Measurements from ENCODE around the gene FGG.

DNA sequence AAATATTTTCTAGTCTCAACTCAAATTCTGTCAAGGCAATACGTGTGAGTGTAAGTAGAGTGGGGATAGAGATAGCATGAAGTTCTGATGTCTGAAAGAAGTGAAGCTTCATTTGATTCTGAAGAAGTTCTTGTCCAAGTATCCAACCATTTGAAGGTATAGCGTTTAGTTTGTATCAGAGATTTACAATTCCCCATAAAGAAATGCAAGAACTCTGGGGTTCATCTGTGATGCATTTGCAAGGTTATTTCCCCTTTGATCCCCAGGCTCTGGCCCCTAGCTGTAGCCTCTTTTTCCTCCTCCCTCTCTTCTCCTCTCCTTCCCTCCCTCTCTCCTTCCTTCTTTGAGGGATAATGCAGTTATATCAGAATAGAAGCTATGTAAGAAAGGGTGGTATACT is 29.7 kb downstream of the FGG start:
- TF ChIP-seq CTCF (IDR thresholded peaks at IDR 0.05) (no peak), POLR2A (IDR thresholded peaks at IDR 0.05) (no peak)

Measured in Peyer's patch (tissue), 4 donors.